Smooth muscle cell (in vitro differentiated cells): Measurements from ENCODE around the gene HHIPL1. TPM values are rescaled to one million over a fixed set of nuclear protein-coding genes. Genes with fewer than 3 reads are reported as not detected.
A peak's percentile ranks its signal among the peaks of the same experiment; 100 is the strongest.

Experiments
- DNase-seq: peaks from one replicate; lab custom pipeline; 2025; ENCODE audit not compliant: unreplicated experiment; lab: John Stamatoyannopoulos, UW
- H2AFZ ChIP-seq: fragments of 200-600 bp; sonication (generic); 2 replicates; pipeline ENCODE4 v1.6.0; 2016; ENCODE audit warnings: antibody characterized with exemption, low read depth, mild to moderate bottlenecking
- H3F3A ChIP-seq: fragments of 200-600 bp; sonication (generic); 2 replicates; pipeline ENCODE4 v1.6.0; 2017; ENCODE audit warnings: antibody characterized with exemption, low read depth
- H3K27ac ChIP-seq: fragments of 200-600 bp; sonication (generic); 2 replicates; pipeline ENCODE4 v1.5.1; 2016; ENCODE audit warnings: low read depth, mild to moderate bottlenecking
- H3K27me3 ChIP-seq: fragments of 200-600 bp; sonication (generic); 2 replicates; pipeline ENCODE4 v1.6.1; 2016; ENCODE audit warnings: low read depth, mild to moderate bottlenecking
- H3K36me3 ChIP-seq: fragments of 200-600 bp; sonication (generic); 2 replicates; pipeline ENCODE4 v1.5.1; 2016; ENCODE audit warnings: low read depth
- H3K4me1 ChIP-seq: fragments of 200-600 bp; sonication (generic); 2 replicates; pipeline ENCODE4 v1.5.1; 2016; ENCODE audit warnings: low read depth
- H3K4me2 ChIP-seq: fragments of 200-600 bp; sonication (generic); 2 replicates; pipeline ENCODE4 v1.6.0; 2016; ENCODE audit warnings: mild to moderate bottlenecking
- H3K4me3 ChIP-seq: fragments of 200-600 bp; sonication (generic); 2 replicates; pipeline ENCODE4 v1.5.1; 2016; ENCODE audit warnings: mild to moderate bottlenecking
- H3K79me2 ChIP-seq: fragments of 200-600 bp; sonication (generic); 2 replicates; pipeline ENCODE4 v1.6.0; 2016; ENCODE audit warnings: low read depth, mild to moderate bottlenecking
- H3K9ac ChIP-seq: fragments of 200-600 bp; sonication (generic); 2 replicates; pipeline ENCODE4 v1.6.0; 2016; ENCODE audit warnings: low read depth
- H3K9me3 ChIP-seq: fragments of 200-600 bp; sonication (generic); replicated peaks from 2 replicates; pipeline ENCODE4 v1.5.1; 2016; ENCODE audit warnings: low read depth
- H4K20me1 ChIP-seq: fragments of 200-600 bp; sonication (generic); 2 replicates; pipeline ENCODE4 v1.6.0; 2016; ENCODE audit warnings: low read depth
- WGBS: methylation state at CpG from one replicate; pipeline ENCODE4 v1.1.7; 2016; ENCODE audit warnings: low lambda C conversion rate; 5-methylcytosine and 5-hydroxymethylcytosine counted together
- polyA plus RNA-seq: library from polyadenylated mRNA; unstranded; fragments of >200 nt; fragmentation: Nextera tagmentation; extraction: Ambion mirVana; gene quantifications from 2 replicates; pipeline ENCODE4 v1.2.1, GENCODE V29; 2016
- total RNA-seq: library from RNA; depleted of rRNA; stranded (reverse); fragments of >200 nt; gene quantifications from 2 replicates; pipeline ENCODE4 v1.2.3, GENCODE V29; 2014
- TF ChIP-seq, protein P1 (sequence below): fragments of 200-600 bp; sonication (generic); IDR thresholded peaks from 2 replicates; pipeline ENCODE4 v1.5.1; 2017; ENCODE audit warnings: borderline replicate concordance, mild to moderate bottlenecking, antibody characterized with exemption; ENCODE audit not compliant: insufficient read depth, poor library complexity, severe bottlenecking

Gene HHIPL1
- 9.1 and 9.6 TPM in 2 replicates for total RNA-seq
- polyA plus RNA-seq, result 11.2 and 11.9 TPM in 2 replicates

DNA sequence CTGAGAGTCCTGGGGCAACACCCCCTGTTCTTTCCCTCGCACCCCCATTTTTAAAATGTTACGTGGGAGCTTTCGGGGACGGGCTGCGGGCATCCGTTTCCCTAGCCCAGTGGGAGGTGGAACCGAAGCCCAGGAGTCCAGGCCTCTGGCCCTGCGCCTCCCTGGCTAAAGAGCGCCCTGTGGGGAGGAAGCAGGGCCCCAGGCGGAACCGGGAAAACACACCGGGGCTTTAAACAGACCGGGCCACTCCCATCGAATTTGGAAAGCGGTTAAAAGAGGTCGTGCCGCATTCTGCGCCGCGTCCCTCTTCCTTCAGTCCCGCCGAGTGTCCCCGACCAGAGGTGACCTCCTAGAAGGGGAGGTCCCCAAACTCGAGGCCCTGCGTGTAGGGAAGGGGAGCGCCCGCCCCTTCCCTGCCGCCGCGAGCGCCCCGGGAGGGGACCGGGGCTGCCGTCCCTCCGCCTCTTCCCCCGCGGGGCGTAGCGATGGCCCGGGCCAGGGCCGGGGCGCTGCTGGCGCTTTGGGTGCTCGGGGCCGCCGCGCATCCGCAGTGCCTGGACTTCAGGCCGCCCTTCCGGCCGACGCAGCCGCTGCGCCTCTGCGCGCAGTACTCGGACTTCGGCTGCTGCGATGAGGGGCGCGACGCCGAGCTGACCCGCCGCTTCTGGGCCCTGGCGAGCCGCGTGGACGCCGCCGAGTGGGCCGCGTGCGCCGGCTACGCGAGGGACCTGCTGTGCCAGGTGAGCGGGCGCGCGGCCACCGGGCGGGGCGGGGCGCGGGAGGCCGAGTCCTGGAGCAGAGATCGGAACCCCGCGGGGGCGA is at the start of gene HHIPL1:
Gene HHIPL1 (plus strand): TSS at position 407 of the 822 bp plus-strand sequence. CDS start 79 bp downstream, at position 486.
- Histone ChIP-seq H3K9me3 (no peaks in the 10 kb centered on the region), H3K4me2 (peak within 1 kb of the TSS; percentile 85), H3K27ac (no peak within 1 kb of the TSS), H3K79me2 (no peaks in the 10 kb centered on the region), H3K4me1 (peaks cover 7% of the 10 kb centered on the region), H3F3A (no peaks in the 10 kb centered on the region), H2AFZ (peak within 1 kb of the TSS; percentile 89), H3K27me3 (no peaks in the 10 kb centered on the region), H3K4me3 (peak within 1 kb of the TSS; percentile 43), H4K20me1 (no peaks in the 10 kb centered on the region), H3K9ac (peak within 1 kb of the TSS; percentile 57), H3K36me3 (no peaks in the 10 kb centered on the region)
- DNase-seq, result no peak
- 10% methylated on average over 79 of the region's 91 CpGs for WGBS
- TF ChIP-seq, protein P1, sequence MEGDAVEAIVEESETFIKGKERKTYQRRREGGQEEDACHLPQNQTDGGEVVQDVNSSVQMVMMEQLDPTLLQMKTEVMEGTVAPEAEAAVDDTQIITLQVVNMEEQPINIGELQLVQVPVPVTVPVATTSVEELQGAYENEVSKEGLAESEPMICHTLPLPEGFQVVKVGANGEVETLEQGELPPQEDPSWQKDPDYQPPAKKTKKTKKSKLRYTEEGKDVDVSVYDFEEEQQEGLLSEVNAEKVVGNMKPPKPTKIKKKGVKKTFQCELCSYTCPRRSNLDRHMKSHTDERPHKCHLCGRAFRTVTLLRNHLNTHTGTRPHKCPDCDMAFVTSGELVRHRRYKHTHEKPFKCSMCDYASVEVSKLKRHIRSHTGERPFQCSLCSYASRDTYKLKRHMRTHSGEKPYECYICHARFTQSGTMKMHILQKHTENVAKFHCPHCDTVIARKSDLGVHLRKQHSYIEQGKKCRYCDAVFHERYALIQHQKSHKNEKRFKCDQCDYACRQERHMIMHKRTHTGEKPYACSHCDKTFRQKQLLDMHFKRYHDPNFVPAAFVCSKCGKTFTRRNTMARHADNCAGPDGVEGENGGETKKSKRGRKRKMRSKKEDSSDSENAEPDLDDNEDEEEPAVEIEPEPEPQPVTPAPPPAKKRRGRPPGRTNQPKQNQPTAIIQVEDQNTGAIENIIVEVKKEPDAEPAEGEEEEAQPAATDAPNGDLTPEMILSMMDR, result no peak

DNA sequence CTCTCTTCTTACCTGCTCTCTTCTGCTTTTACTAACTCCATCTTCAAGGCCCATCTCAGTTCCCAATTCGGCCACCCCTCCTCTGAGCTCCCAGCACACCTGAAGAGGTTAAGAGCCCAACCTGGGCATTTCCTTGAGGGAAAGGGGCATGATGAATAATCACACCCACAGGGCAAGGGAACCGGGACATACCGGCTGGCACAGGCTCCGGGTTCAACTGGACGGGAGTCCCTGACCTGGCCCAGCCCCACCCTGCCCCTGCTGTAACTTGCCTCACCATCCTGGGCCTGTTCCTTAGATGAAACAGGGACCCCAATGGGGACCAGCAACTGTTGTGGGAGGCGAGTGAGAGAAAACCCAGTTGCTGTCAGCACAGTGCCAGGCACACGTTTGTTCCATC is 49.4 kb upstream of the HHIPL1 start:
- Histone ChIP-seq H3K27ac (no peak overlapping the region), H3F3A (no peaks in the 10 kb centered on the region), H3K79me2 (peaks cover 21% of the 10 kb centered on the region), H3K9ac (no peak overlapping the region), H3K9me3 (no peaks in the 10 kb centered on the region), H2AFZ (no peak overlapping the region), H3K4me3 (no peak overlapping the region), H3K4me1 (peaks cover 39% of the 10 kb centered on the region), H3K27me3 (no peaks in the 10 kb centered on the region), H4K20me1 (peaks cover 7% of the 10 kb centered on the region), H3K36me3 (no peaks in the 10 kb centered on the region), H3K4me2 (no peak overlapping the region)
- 92% methylated on average over 7 of the region's 7 CpGs for WGBS
- TF ChIP-seq, protein P1, result no peak
- no peak for DNase-seq

DNA sequence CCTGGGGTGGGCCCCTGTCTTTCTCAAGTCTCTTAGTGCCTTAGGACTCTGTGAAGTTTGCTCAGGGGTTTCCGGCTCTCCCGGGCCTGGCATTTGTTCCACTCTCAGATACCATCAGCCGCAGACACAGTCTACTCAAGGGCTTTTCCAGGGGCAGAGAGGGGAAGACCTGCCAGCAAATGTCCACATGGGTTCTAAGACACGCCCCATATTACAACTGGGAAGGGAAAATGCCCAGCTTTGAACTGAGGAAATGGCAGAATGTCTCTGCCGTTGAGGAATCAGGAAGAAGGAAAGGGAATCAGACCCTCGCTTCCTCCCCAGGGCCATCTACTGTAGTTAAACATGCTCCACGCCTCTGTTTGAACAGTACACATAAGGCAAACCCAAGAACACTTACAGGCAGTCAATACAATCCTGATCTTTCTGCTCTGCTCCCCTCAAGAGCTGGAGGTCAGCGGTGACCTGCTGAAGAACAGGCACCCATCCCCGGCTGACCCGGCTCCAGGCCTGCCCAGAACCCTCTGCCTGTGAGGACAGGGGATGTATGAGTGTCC is 48.8 kb upstream of the HHIPL1 start:
- no peak overlapping the region for H3K4me3 ChIP-seq
- no peaks in the 10 kb centered on the region for H3K27me3 ChIP-seq
- H3K79me2 ChIP-seq, result peaks cover 24% of the 10 kb centered on the region
- no peak overlapping the region for H3K27ac ChIP-seq
- no peak overlapping the region for H2AFZ ChIP-seq
- 84% methylated on average over 10 of the region's 10 CpGs for WGBS
- no peaks in the 10 kb centered on the region for H3K9me3 ChIP-seq
- H4K20me1 ChIP-seq, result peaks cover 7% of the 10 kb centered on the region
- DNase-seq, result no peak
- H3F3A ChIP-seq, result no peaks in the 10 kb centered on the region
- no peak overlapping the region for H3K9ac ChIP-seq
- H3K36me3 ChIP-seq, result no peaks in the 10 kb centered on the region
- TF ChIP-seq, protein P1, result no peak
- no peak overlapping the region for H3K4me2 ChIP-seq
- H3K4me1 ChIP-seq, result peaks cover 34% of the 10 kb centered on the region
